B cell (primary cell): Measurements from ENCODE around the gene RABGAP1L. TPM values are rescaled to one million over a fixed set of nuclear protein-coding genes. Genes with fewer than 3 reads are reported as not detected.

Experiments
- ATAC-seq: fragments of 200-7000 bp; cut with Tn5 transposase; one replicate; pipeline ENCODE4 v1.10.0; 2021; ENCODE audit warnings: low read depth, mild to moderate bottlenecking, moderate number of reproducible peaks, moderate library complexity
- CTCF ChIA-PET: fragments of 350-600 bp; sonication (Branson Sonifier 250); formaldehyde crosslinking; loops from one replicate; lab custom pipeline; 2021; ENCODE audit warnings: antibody characterized with exemption, inconsistent platforms; lab: Charles Lee
- POLR2A ChIA-PET: fragments of 350-600 bp; sonication (Branson Sonifier 250); formaldehyde crosslinking; loops from one replicate; lab custom pipeline; 2021; ENCODE audit warnings: antibody characterized with exemption; lab: Charles Lee
- DNase-seq: peaks from one replicate; pipeline ENCODE4 v3.0.0; 2013
- H2AFZ ChIP-seq: 2 replicates; pipeline ENCODE4 v1.6.1; 2012; ENCODE audit warnings: mild to moderate bottlenecking, low read depth, low read length; ENCODE audit not compliant: insufficient read depth, poor library complexity, severe bottlenecking
- H3K27ac ChIP-seq, 2 donors: 1 replicate in 1 of 2; 2 replicates in 1 of 2; pipeline ENCODE4 v1.5.1; 2012 to 2013; ENCODE audit warnings: low read length in 2 of 2, mild to moderate bottlenecking in 2 of 2, moderate library complexity in 1 of 2
- H3K27me3 ChIP-seq, 4 experiments: fragments of 200-600 bp in 1 of 4; sonication (generic) in 1 of 4; replicated peaks in 1 of 4; 1 replicate in 2 of 4; 2 replicates in 2 of 4; pipeline versions ENCODE4 v1.6.1 to v1.7.0; 2013 to 2016; ENCODE audit warnings: low read length in 3 of 4, mild to moderate bottlenecking in 2 of 4, mixed read lengths in 1 of 4, moderate library complexity in 1 of 4; ENCODE audit not compliant: insufficient read depth in 4 of 4, control insufficient read depth in 3 of 4; ENCODE audit errors: control extremely low read depth in 1 of 4
- H3K36me3 ChIP-seq, 2 experiments: replicated peaks in 1 of 2; 1 replicate in 1 of 2; 2 replicates in 1 of 2; pipeline versions ENCODE4 v1.6.1 to v1.7.1; 2013; ENCODE audit warnings: low read length in 1 of 2; ENCODE audit not compliant: insufficient read depth in 2 of 2, control insufficient read depth in 1 of 2; ENCODE audit errors: control extremely low read depth in 1 of 2, extremely low read depth in 1 of 2
- H3K4me1 ChIP-seq, 2 donors: fragments of 200-600 bp in 1 of 2; sonication (generic) in 1 of 2; 1 replicate in 1 of 2; 2 replicates in 1 of 2; pipeline versions ENCODE4 v1.5.1 to v1.6.1; 2013 to 2017; ENCODE audit warnings: low read length in 2 of 2; ENCODE audit not compliant: control insufficient read depth in 2 of 2, insufficient read depth in 2 of 2
- H3K4me2 ChIP-seq: replicated peaks from 2 replicates; pipeline ENCODE3; 2012; ENCODE audit warnings: mild to moderate bottlenecking, low read depth, low read length; ENCODE audit not compliant: poor library complexity, severe bottlenecking
- H3K4me3 ChIP-seq, 5 experiments: fragments of 200-600 bp in 1 of 5; sonication (generic) in 1 of 5; 1 replicate in 3 of 5; 2 replicates in 2 of 5; pipeline versions ENCODE4 v1.5.1 to v1.7.0; 2011 to 2016; ENCODE audit warnings: low read length in 4 of 5, mild to moderate bottlenecking in 4 of 5, low read depth in 2 of 5, control low read depth in 1 of 5, moderate library complexity in 1 of 5; ENCODE audit not compliant: insufficient read depth in 1 of 5; ENCODE audit errors: control extremely low read depth in 1 of 5, extremely low read depth in 1 of 5
- H3K79me2 ChIP-seq: fragments of 200-600 bp; sonication (generic); one replicate; pipeline ENCODE4 v1.6.0; 2016; ENCODE audit warnings: low read length; ENCODE audit not compliant: control insufficient read depth, insufficient read depth
- H3K9ac ChIP-seq: fragments of 200-600 bp; sonication (generic); 2 replicates; pipeline ENCODE4 v1.6.1; 2017; ENCODE audit warnings: mild to moderate bottlenecking, low read length, moderate library complexity
- H3K9me3 ChIP-seq, 3 donors: one replicate each; pipeline versions ENCODE4 v1.6.1 to v1.7.1; 2013; ENCODE audit warnings: low read length in 2 of 3; ENCODE audit not compliant: control insufficient read depth in 2 of 3, insufficient read depth in 1 of 3; ENCODE audit errors: control extremely low read depth in 1 of 3
- H4K20me1 ChIP-seq: 2 replicates; pipeline ENCODE4 v1.6.0; 2012; ENCODE audit warnings: mild to moderate bottlenecking, low read length; ENCODE audit not compliant: insufficient read depth, control insufficient read depth, poor library complexity, severe bottlenecking
- H3K27ac Mint-ChIP-seq: one replicate; pipeline ENCODE4 v1.8.0; 2021; ENCODE audit warnings: mixed read lengths
- H3K27me3 Mint-ChIP-seq: one replicate; pipeline ENCODE4 v1.8.0; 2021; ENCODE audit warnings: mixed read lengths
- H3K4me1 Mint-ChIP-seq: one replicate; pipeline ENCODE4 v1.8.0; 2021; ENCODE audit warnings: mixed read lengths
- H3K4me3 Mint-ChIP-seq: one replicate; pipeline ENCODE4 v1.8.0; 2021; ENCODE audit warnings: mixed read lengths
- H3K9me3 Mint-ChIP-seq: one replicate; pipeline ENCODE4 v1.8.0; 2022; ENCODE audit warnings: mixed read lengths; ENCODE audit not compliant: insufficient read depth
- CTCF ChIP-seq: fragments of 200-600 bp; IDR thresholded peaks from one replicate; pipeline ENCODE4 v1.8.0; 2022; ENCODE audit warnings: antibody characterized with exemption, mild to moderate bottlenecking
- EZH2 ChIP-seq: IDR thresholded peaks from 2 replicates; pipeline ENCODE4 v1.6.1; 2012; ENCODE audit warnings: borderline replicate concordance, low read depth, mild to moderate bottlenecking, moderate library complexity, low read length; ENCODE audit not compliant: insufficient read depth, poor library complexity, severe bottlenecking
- WGBS: methylation state at CpG from one replicate; pipeline ENCODE4 v1.1.5; 2013; ENCODE audit warnings: missing lambda C conversion rate; ENCODE audit not compliant: insufficient coverage; 5-methylcytosine and 5-hydroxymethylcytosine counted together
- intact Hi-C: fragments of 100-400 bp; cut with micrococcal nuclease; formaldehyde crosslinking; loops from one replicate; pipeline ENCODE4 v1.10.0; 2022
- polyA plus RNA-seq: library from polyadenylated mRNA; depleted of rRNA; stranded (reverse); fragments of >200 nt; gene quantifications from 2 replicates; pipeline ENCODE4 v1.2.3, GENCODE V29; 2012
- total RNA-seq, 2 donors: library from RNA; stranded (reverse); fragments of 120-200 nt in 1 of 2; gene quantifications; 1 replicate in 1 of 2; 2 replicates in 1 of 2; pipeline versions ENCODE4 v1.2.3 to v1.2.4, GENCODE V29; 2013 to 2022

Gene RABGAP1L
- total and polyA plus RNA-seq, 2 donors (not counting 1 experiment from before 2014, with no cell fraction given): 34.9 to 159 TPM

- intact Hi-C loops: loop anchor here (5.0 kb wide), 1 partner anchor 42 kb away; the partner anchor contains the start of gene RABGAP1L
- WGBS: 93% methylated on average over 2 of the region's 6 CpGs
- peak; percentile 64 for ATAC-seq
- Mint-ChIP-seq H3K4me3 (no peak overlapping the region), H3K4me1 (peaks cover 13% of the 10 kb centered on the region), H3K27ac (no peak overlapping the region), H3K27me3 (no peaks in the 10 kb centered on the region), H3K9me3 (no peaks in the 10 kb centered on the region)
- H3K4me1 ChIP-seq: peaks cover 4 to 5% of the 10 kb centered on the region in 2 donors
- ChIA-PET CTCF (interaction anchor here (0.7 to 1.3 kb wide), 6 partner anchors 11 to 103 kb away, joined by 3 to 5 read pairs (median 3); no protein-coding TSS in a partner anchor), POLR2A (interaction anchor here (0.7 kb wide), 1 partner anchor 99 kb away, joined by 3 read pairs; no protein-coding TSS in a partner anchor)
- H3K9ac ChIP-seq: no peak overlapping the region
- H2AFZ ChIP-seq: no peak overlapping the region
- DNase-seq: peak; percentile 63
- H3K9me3 ChIP-seq: peaks cover 0 to 3% (median 0%) of the 10 kb centered on the region in 3 donors
- no peaks in the 10 kb centered on the region for H3K27me3 ChIP-seq
- H4K20me1 ChIP-seq: no peaks in the 10 kb centered on the region
- no peaks in the 10 kb centered on the region for H3K79me2 ChIP-seq
- TF ChIP-seq EZH2 (no peak), CTCF (peak; percentile 81)
- no peaks in the 10 kb centered on the region for H3K36me3 ChIP-seq
- H3K27ac ChIP-seq: no peak overlapping the region
- H3K4me3 ChIP-seq: no peak overlapping the region
- H3K4me2 ChIP-seq: no peak overlapping the region
Measured at GRCh38 chr1:174114788-174115448, 44.4 kb upstream of the RABGAP1L start.

- WGBS: no CpG with 5 or more reads among the region's 1 CpG
Measured at GRCh38 chr1:174116042-174116441, 43.3 kb upstream of the RABGAP1L start.

More at GRCh38 chr1:174116042-174116441, 43.3 kb upstream of the RABGAP1L start:
- Histone ChIP-seq H4K20me1 (no peaks in the 10 kb centered on the region), H3K27me3 (no peaks in the 10 kb centered on the region), H3K4me3 (no peak overlapping the region), H3K4me1 (no peaks in the 10 kb centered on the region), H3K9me3 (peaks cover 0 to 3% (median 0%) of the 10 kb centered on the region in 3 donors), H3K79me2 (no peaks in the 10 kb centered on the region), H3K27ac (no peak overlapping the region), H2AFZ (no peak overlapping the region), H3K4me2 (no peak overlapping the region), H3K9ac (no peak overlapping the region), H3K36me3 (no peaks in the 10 kb centered on the region)
- no peak for DNase-seq
- TF ChIP-seq EZH2: no peak
- no peak for TF ChIP-seq CTCF
- ChIA-PET CTCF (no interaction called here), POLR2A (no interaction called here)
- H3K4me1 Mint-ChIP-seq: peaks cover 6% of the 10 kb centered on the region
- intact Hi-C loops: no loop called here
- H3K9me3 Mint-ChIP-seq: no peaks in the 10 kb centered on the region
- H3K4me3 Mint-ChIP-seq: no peak overlapping the region
- no peak for ATAC-seq
- H3K27ac Mint-ChIP-seq: no peak overlapping the region
- no peaks in the 10 kb centered on the region for H3K27me3 Mint-ChIP-seq
